ENCODE measurements around the gene ZSCAN29.

Gene ZSCAN29

GRCh38 chr15:43317566-43318184 lies 53.2 kb downstream of the ZSCAN29 start:
- H3K27me3 ChIP-seq (ENCODE audit: control insufficient read depth in 5 of 5, insufficient read depth in 4 of 5, low read length in 5 of 5), result peaks cover 0 to 9% (median 6%) of the 10 kb centered on the region in 5 donors
- H3K4me3 ChIP-seq (ENCODE audit: low read depth in 1 of 5, low read length in 5 of 5), result no peak overlapping the region
- H3K9ac ChIP-seq (ENCODE audit: low read length in 5 of 5), result no peak overlapping the region

GRCh38 chr15:43316971-43317346 lies 53.9 kb downstream of the ZSCAN29 start:
- Histone ChIP-seq H3K4me1 (ENCODE audit: control insufficient read depth in 5 of 5, insufficient read depth in 5 of 5, low read length in 5 of 5) (peaks cover 0 to 2% (median 0%) of the 10 kb centered on the region in 5 donors), H3K9me3 (ENCODE audit: control insufficient read depth in 5 of 5, low read length in 5 of 5) (no peaks in the 10 kb centered on the region), H3K27ac (ENCODE audit: low read depth, low read length) (no peak overlapping the region), H3K36me3 (ENCODE audit: control insufficient read depth in 5 of 5, insufficient read depth in 5 of 5, low read length in 5 of 5) (no peaks in the 10 kb centered on the region), H3K27me3 (ENCODE audit: control insufficient read depth in 5 of 5, insufficient read depth in 4 of 5, low read length in 5 of 5) (peaks cover 0 to 9% (median 6%) of the 10 kb centered on the region in 5 donors), H3K9ac (ENCODE audit: low read length in 5 of 5) (no peak overlapping the region), H3K4me3 (ENCODE audit: low read depth in 1 of 5, low read length in 5 of 5) (no peak overlapping the region)

More at GRCh38 chr15:43317566-43318184, 53.2 kb downstream of the ZSCAN29 start:
- no peak overlapping the region for H3K27ac ChIP-seq (ENCODE audit: low read depth, low read length)
- no peaks in the 10 kb centered on the region for H3K9me3 ChIP-seq (ENCODE audit: control insufficient read depth in 5 of 5, low read length in 5 of 5)
- peaks cover 0 to 2% (median 0%) of the 10 kb centered on the region in 5 donors for H3K4me1 ChIP-seq (ENCODE audit: control insufficient read depth in 5 of 5, insufficient read depth in 5 of 5, low read length in 5 of 5)
- H3K36me3 ChIP-seq (ENCODE audit: control insufficient read depth in 5 of 5, insufficient read depth in 5 of 5, low read length in 5 of 5), result no peaks in the 10 kb centered on the region

- Histone ChIP-seq H3K27ac (ENCODE audit: low read depth, low read length) (no peak overlapping the region), H3K4me3 (ENCODE audit: low read depth in 1 of 5, low read length in 5 of 5) (no peak overlapping the region), H3K9ac (ENCODE audit: low read length in 5 of 5) (no peak overlapping the region), H3K36me3 (ENCODE audit: control insufficient read depth in 5 of 5, insufficient read depth in 5 of 5, low read length in 5 of 5) (no peaks in the 10 kb centered on the region), H3K27me3 (ENCODE audit: control insufficient read depth in 5 of 5, insufficient read depth in 4 of 5, low read length in 5 of 5) (peaks cover 0 to 9% (median 6%) of the 10 kb centered on the region in 5 donors), H3K9me3 (ENCODE audit: control insufficient read depth in 5 of 5, low read length in 5 of 5) (no peaks in the 10 kb centered on the region), H3K4me1 (ENCODE audit: control insufficient read depth in 5 of 5, insufficient read depth in 5 of 5, low read length in 5 of 5) (peaks cover 0 to 2% (median 0%) of the 10 kb centered on the region in 5 donors)
Observed at GRCh38 chr15:43316016-43316970, 54.5 kb downstream of the ZSCAN29 start.

GRCh38 chr15:43314171-43314570 lies 56.7 kb downstream of the ZSCAN29 start:
- Histone ChIP-seq H3K27ac (ENCODE audit: low read depth, low read length) (no peak overlapping the region), H3K9me3 (ENCODE audit: control insufficient read depth in 5 of 5, low read length in 5 of 5) (no peaks in the 10 kb centered on the region), H3K27me3 (ENCODE audit: control insufficient read depth in 5 of 5, insufficient read depth in 4 of 5, low read length in 5 of 5) (peaks cover 0 to 19% (median 6%) of the 10 kb centered on the region in 5 donors), H3K36me3 (ENCODE audit: control insufficient read depth in 5 of 5, insufficient read depth in 5 of 5, low read length in 5 of 5) (no peaks in the 10 kb centered on the region), H3K4me1 (ENCODE audit: control insufficient read depth in 5 of 5, insufficient read depth in 5 of 5, low read length in 5 of 5) (peaks cover 0 to 2% (median 0%) of the 10 kb centered on the region in 5 donors), H3K9ac (ENCODE audit: low read length in 5 of 5) (no peak overlapping the region), H3K4me3 (ENCODE audit: low read depth in 1 of 5, low read length in 5 of 5) (no peak overlapping the region)

- Histone ChIP-seq H3K4me1 (ENCODE audit: control insufficient read depth in 5 of 5, insufficient read depth in 5 of 5, low read length in 5 of 5) (peaks cover 0 to 2% (median 0%) of the 10 kb centered on the region in 5 donors), H3K36me3 (ENCODE audit: control insufficient read depth in 5 of 5, insufficient read depth in 5 of 5, low read length in 5 of 5) (no peaks in the 10 kb centered on the region), H3K27ac (ENCODE audit: low read depth, low read length) (no peak overlapping the region), H3K27me3 (ENCODE audit: control insufficient read depth in 5 of 5, insufficient read depth in 4 of 5, low read length in 5 of 5) (peaks cover 0 to 23% (median 8%) of the 10 kb centered on the region in 5 donors), H3K9me3 (ENCODE audit: control insufficient read depth in 5 of 5, low read length in 5 of 5) (no peaks in the 10 kb centered on the region), H3K4me3 (ENCODE audit: low read depth in 1 of 5, low read length in 5 of 5) (no peak overlapping the region), H3K9ac (ENCODE audit: low read length in 5 of 5) (no peak overlapping the region)
Observed at GRCh38 chr15:43312378-43312777, 58.5 kb downstream of the ZSCAN29 start.
